ENCODE data around the gene ARMC2. TPM values are rescaled to one million over a fixed set of nuclear protein-coding genes. Genes with fewer than 3 reads are reported as not detected.

ARMC2 gene
- total and polyA plus RNA-seq, 8 donors = 1.4 to 4.1 (median 2.4) TPM

DNA sequence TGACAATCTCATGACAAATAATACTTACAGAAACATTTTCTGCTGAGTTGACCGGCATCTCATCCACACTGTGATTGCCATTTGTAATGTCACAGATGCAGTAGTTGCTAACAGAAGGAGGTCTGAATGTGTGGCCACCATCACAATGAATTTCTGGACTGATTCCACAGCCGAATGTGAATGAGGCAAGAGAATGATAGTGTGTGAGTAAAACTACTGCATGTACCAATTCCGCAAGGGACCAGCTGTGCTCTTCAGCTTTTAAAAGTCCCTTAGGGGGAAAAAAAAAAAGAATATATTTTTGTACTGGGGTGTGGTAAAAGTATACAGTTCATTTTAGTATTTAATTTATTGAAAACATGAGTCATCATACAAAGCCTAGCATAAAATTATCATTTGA is 150.3 kb downstream of the ARMC2 start:
- H3K4me1 ChIP-seq = peaks cover 19 to 49% (median 33%) of the 10 kb centered on the region in 3 donors
- H3K36me3 ChIP-seq = peaks cover 0 to 13% (median 8%) of the 10 kb centered on the region in 3 donors
- FAIRE-seq (no peak), DNase-seq (no peak), ATAC-seq (no peak)
- TF ChIP-seq, protein P1, sequence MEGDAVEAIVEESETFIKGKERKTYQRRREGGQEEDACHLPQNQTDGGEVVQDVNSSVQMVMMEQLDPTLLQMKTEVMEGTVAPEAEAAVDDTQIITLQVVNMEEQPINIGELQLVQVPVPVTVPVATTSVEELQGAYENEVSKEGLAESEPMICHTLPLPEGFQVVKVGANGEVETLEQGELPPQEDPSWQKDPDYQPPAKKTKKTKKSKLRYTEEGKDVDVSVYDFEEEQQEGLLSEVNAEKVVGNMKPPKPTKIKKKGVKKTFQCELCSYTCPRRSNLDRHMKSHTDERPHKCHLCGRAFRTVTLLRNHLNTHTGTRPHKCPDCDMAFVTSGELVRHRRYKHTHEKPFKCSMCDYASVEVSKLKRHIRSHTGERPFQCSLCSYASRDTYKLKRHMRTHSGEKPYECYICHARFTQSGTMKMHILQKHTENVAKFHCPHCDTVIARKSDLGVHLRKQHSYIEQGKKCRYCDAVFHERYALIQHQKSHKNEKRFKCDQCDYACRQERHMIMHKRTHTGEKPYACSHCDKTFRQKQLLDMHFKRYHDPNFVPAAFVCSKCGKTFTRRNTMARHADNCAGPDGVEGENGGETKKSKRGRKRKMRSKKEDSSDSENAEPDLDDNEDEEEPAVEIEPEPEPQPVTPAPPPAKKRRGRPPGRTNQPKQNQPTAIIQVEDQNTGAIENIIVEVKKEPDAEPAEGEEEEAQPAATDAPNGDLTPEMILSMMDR (IDR thresholded peaks at IDR 0.05) = no peak
- H3K4me3 ChIP-seq = no peak overlapping the region
- H3K9me3 ChIP-seq = no peaks in the 10 kb centered on the region
- intact Hi-C loops (cut with DNase I) = no loop called here
- no peaks in the 10 kb centered on the region for H3K27me3 ChIP-seq
- WGBS, 2 donors = 85% methylated on average over 3 of the region's 3 CpGs
- H3K27ac ChIP-seq = no peak overlapping the region

DNA sequence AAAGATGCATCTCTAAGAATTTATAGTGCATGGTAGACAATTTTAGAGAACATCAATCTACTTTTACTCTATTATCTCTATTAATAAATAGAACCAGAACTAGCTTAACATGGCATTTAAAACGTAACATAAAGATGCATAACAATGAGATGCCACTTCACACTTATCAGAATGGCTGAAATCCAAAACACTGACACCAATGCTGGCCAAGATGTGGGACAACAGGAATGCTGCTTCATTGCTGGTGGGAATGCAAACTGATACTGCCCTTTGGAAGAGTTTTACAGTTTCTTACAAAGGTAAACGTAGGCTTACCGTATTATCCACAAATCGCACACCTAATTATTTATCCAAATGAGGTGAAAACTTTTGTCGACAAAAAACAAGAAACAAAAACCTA is 151.2 kb downstream of the ARMC2 start:
- FAIRE-seq = no peak
- intact Hi-C loops (cut with DNase I) = no loop called here
- 58 to 65% methylated on average over 5 of the region's 5 CpGs for WGBS, 2 donors

DNA sequence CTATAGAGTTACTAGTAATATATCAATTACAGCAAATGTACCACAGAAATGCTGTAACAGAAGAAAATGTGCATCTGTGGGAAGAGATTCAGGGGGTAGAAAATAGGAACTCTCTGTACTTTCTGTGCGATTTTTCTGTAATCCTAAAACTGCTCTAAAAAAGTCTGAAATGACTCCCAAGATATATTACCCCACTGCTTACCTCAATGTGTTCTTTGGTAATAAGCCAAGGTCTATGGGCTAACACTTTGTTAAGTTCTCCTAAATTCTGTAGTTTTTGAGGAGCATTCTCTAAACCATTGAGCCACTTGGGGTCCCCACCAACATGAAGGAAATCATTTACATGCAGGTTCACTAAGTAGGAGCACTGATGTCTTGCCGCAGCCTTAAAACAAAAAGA is 152.1 kb downstream of the ARMC2 start:
- TF ChIP-seq, protein P1 (IDR thresholded peaks at IDR 0.05) = no peak
- FAIRE-seq (no peak), ATAC-seq (no peak), DNase-seq (no peak)
- H3K27me3 ChIP-seq = no peaks in the 10 kb centered on the region
- no peaks in the 10 kb centered on the region for H3K9me3 ChIP-seq
- H3K36me3 ChIP-seq = peaks cover 0 to 4% (median 4%) of the 10 kb centered on the region in 3 donors
- WGBS, 2 donors = 43 to 49% methylated on average over 2 of the region's 2 CpGs
- peaks cover 30 to 66% (median 42%) of the 10 kb centered on the region in 3 donors for H3K4me1 ChIP-seq
- no peak overlapping the region for H3K4me3 ChIP-seq
- intact Hi-C loops (cut with DNase I) = no loop called here
- peak overlapping the region in 1 of 4 donors; percentile 38 for H3K27ac ChIP-seq

More for the DNA sequence above, 151.2 kb downstream of the ARMC2 start:
- DNase-seq (no peak), ATAC-seq (no peak)
- Histone ChIP-seq H3K27ac (no peak overlapping the region), H3K4me3 (no peak overlapping the region), H3K27me3 (no peaks in the 10 kb centered on the region), H3K9me3 (no peaks in the 10 kb centered on the region), H3K36me3 (peaks cover 0 to 5% (median 4%) of the 10 kb centered on the region in 3 donors), H3K4me1 (peaks cover 27 to 59% (median 42%) of the 10 kb centered on the region in 3 donors)
- TF ChIP-seq, protein P1 (IDR thresholded peaks at IDR 0.05) = no peak

DNA sequence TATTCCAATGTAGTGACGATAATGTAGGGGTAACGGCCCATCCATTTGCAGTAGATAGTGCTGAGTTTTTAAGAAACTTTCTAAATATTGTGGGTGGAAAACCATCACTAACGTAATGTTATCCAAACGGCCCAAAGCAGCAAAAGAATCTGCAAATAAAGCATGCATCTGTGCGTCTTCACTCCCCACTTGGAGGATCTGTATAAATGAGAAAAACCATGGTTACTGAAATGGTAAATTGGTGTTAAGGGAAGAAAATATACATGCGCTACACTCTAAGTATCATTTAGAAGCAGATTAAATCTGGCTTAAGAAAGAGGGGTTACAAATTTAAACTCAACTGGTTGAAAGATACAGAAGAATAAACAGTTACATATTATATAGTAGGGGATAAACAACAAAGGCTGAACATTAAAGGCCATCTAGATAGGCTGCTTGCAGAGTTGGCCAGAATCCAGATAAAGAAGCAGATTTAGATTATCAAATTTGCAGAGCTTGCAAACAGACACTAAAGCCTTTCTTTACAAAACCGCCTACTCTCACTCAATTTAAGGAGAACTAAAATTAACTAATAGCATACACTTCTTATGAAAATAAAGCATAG is 153.2 kb downstream of the ARMC2 start:
- peak; percentile 33 to 50 (median 36) for ATAC-seq
- 38 to 40% methylated on average over 7 of the region's 7 CpGs for WGBS, 2 donors
- DNase-seq = no peak
- Histone ChIP-seq H3K4me1 (peaks cover 30 to 72% (median 42%) of the 10 kb centered on the region in 3 donors), H3K36me3 (peaks cover 0 to 4% (median 4%) of the 10 kb centered on the region in 3 donors), H3K27me3 (no peaks in the 10 kb centered on the region), H3K9me3 (no peaks in the 10 kb centered on the region), H3K4me3 (peak overlapping the region in 1 of 4 donors; percentile 4), H3K27ac (peak overlapping the region; percentile 65 to 83 (median 76))
- TF ChIP-seq, protein P1 (IDR thresholded peaks at IDR 0.05) = no peak
- FAIRE-seq = peak; percentile 26
- intact Hi-C loops (cut with DNase I) = no loop called here

DNA sequence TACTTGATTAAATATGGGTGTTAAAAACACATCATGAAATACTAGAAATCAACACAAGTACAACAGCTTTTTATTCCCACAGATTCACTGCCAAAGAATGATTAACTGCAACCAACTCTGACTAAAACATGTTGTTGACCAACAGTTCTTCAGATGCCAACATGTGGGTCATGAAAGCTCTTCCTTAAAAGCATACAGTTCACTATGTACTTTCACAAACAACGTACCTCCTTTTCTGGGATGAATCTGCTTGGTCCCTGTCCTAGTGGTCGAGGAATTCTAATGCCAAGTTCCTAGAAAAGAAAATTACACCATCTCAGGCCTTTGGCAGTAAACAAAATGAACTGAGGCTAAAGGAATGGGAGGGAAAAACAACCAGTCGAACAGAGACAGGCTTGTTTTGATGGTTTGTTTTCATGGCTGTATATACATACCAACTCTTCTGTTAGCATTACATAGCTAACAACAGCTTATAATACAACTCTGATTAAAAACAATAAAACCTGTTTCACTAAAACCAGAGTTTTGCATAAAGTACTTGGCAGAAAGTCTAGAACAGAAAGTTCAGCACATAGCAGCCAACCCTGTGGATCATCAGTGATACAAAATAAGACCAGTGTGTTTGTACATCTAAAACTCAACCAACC is 154.0 kb downstream of the ARMC2 start:
- 5 to 10% methylated on average over 3 of the region's 3 CpGs for WGBS, 2 donors
- ATAC-seq (peak; percentile 70 to 82 (median 78)), FAIRE-seq (no peak), DNase-seq (no peak)
- peak overlapping the region; percentile 65 to 83 (median 76) for H3K27ac ChIP-seq
- H3K4me3 ChIP-seq = peak overlapping the region in 1 of 4 donors; percentile 4
- H3K27me3 ChIP-seq = no peaks in the 10 kb centered on the region
- peaks cover 30 to 77% (median 49%) of the 10 kb centered on the region in 3 donors for H3K4me1 ChIP-seq
- peaks cover 0 to 4% (median 4%) of the 10 kb centered on the region in 3 donors for H3K36me3 ChIP-seq
- no peaks in the 10 kb centered on the region for H3K9me3 ChIP-seq
- TF ChIP-seq, protein P1 (IDR thresholded peaks at IDR 0.05) = no peak
- intact Hi-C loops (cut with DNase I) = no loop called here
